Endometrium (tissue), 2 donors: ENCODE measurements around the gene DMD.

Experiments
- FAIRE-seq: peaks from 2 replicates; lab custom pipeline; 2012; peaks lifted over from hg19 to GRCh38; lab: Jason Lieb, UNC
- donor health status: control.
- donor health status: control.

The DMD gene

GRCh38 chrX:31279359-31279758, 1932.0 kb downstream of the DMD start:
- no peak for FAIRE-seq

DNA sequence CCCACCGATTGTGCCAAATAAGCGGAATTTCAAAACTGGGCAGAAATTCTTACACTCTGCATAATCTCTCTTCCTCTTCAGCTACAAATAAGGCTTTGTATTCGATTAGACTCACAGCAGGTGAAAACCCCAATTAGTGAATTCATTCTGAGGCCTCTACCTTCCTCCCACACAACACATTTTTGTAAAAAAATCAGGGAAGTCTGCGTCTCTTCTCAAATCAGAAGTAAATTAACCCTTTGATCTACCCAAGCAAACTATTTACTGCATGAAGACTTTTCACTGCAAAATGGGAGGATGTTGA, 1938.9 kb downstream of the DMD start:
- FAIRE-seq: no peak

DNA sequence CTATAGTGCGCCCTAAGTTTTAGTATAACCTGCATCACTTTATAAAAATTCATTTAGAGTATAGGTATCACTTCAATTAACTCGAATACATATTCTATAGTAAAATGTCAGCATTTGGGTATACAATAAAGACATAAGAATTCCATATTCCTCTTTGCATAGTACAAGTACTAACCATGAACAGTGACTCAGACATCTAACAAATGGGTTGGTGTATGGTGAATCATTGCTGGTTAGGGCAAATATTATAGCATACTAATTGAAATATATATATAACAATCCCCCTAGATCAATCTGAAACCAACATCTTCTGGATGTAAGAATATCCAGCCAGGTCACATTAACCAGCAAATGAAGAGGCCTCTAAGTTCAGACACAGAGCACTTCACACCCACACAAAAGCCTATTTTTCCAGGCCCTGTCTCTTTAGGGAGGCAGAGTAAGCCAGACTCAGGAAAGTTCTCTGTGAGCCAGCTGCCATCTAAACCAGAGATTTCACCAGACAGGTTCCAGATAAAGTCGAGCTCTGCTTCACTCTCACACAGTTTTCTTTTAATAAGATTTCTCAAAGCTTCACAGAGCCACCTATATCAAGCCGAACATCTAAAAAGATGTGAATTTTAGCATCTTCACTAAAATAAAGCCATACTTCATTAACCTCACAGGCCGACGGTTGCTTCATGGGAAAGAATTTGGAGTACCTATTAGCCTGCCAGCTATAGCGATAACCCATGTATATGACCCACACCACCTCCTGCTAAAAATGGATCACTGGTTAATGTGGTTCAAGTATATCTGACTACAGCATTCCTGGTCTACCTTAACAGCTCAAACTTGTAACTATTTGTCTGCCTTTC, 1939.5 kb downstream of the DMD start:
- no peak for FAIRE-seq

- FAIRE-seq: no peak
These were observed 1941.4 kb downstream of the DMD start for GRCh38 chrX:31269914-31270313.

GRCh38 chrX:31268359-31268758, 1943.0 kb downstream of the DMD start:
- no peak for FAIRE-seq

DNA sequence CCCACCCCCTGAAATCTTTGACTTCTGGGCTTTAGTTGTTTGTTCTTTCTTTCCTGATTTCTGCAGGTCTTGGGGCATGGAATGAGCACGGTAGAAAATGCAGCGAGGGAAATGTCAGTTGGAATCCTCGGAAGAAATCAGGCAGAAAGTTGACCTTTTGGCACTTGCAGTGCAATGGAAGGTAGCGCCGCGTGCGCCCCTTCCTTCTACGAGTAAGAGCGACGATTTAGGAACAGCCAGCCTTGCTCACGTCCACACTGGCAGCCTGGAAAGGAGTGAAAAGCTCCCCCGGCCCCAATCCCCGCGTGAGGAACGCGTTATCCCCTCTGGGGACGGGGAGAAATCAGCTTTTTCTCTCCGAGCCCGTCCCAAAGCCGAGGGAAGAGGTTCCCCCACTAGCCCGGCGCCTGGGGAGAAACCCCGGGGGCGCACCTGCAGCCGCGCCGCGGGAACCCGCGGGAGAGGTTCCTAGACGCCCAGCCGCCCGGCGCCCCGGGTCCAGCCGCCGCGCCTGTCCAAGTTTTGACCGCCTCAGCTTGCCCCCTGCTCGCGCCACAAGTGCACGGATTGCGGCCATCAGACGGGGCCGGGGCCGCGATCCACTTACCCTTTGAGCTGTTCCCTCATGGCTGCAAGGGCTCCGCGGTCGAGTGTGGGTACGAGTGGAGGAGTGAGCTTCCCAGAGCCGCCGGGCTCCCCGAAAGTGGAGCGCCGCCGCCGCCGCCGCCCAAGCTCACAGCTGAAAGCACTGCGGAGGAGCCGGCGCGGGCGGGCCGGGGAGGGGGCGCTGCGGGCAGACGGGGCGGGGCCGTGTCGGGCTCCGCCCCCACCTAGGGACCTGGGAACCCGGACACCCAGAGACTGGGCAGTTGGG, 1944.9 kb downstream of the DMD start:
- no peak for FAIRE-seq

GRCh38 chrX:31265383-31265782, 1946.0 kb downstream of the DMD start:
- no peak for FAIRE-seq

DNA sequence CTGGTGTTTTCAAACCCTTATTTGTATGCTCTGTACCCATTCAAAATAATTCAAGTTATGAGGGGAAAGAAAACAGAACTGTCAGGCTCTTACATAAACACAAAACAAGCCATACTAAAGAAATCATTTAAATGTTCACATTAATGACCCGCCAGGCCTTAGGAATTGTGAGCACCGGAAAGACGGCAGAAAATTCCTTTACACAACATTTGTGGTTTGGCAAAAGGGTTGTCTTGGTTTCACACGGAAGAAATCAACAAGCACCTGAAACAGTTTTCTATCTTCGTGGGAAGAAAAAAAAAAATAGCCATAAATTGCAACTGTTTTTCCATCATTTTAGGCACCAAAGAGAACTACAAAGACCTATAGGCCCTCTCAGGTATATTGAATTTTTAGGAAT, 1951.0 kb downstream of the DMD start:
- FAIRE-seq: no peak

DNA sequence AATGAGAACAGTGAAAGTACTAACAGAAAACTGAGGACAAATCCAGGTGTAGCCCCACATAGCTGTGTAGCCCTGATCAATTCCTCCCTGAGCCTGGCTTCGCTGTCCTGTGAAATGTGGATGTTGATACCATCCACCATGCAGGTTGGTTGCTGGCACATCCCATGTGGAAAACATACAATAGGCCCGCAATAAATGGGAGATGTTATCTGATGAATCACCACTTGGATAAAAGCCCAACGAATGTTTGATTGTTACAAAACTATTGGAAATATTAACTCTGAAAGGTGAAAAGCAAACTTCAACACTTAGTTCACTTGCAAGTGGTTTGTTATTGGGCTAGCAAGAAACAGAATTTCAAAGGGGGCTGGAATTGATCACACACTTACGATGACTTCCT, 1953.2 kb downstream of the DMD start:
- no peak for FAIRE-seq

DNA sequence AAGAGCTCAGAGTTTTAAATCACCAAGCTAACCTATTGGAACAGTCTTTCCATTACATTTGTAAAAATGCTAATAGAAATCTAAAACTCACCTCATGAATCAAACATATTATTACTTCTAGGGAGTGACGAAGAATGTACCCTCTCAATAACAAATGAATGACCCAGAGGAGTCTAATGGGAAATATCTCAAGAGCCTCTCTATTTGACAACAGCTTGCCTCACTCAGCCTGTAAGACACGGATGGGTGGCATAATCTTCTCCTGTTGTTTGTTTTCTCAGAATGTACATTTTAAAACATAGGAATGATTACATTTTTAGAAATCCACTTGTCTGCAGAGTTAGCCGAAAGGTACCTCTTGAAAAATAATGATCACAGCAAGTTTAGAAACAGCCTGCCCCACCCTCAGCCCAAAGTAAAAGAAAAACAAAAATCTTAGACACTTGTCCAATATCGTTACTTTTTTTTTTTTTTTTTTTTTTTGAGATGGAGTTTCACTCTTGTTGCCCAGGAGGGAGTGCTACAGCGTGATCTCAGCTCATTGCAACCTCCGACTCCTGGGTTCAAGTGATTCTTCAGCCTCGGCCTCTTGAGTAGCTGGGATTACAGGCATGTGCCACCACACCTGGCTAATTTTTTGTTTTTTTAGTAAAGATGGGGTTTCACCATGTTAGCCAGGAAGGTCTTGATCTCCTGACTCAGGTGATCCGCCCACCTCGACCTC, 1955.9 kb downstream of the DMD start:
- no peak for FAIRE-seq

GRCh38 chrX:31252133-31252532, 1959.2 kb downstream of the DMD start:
- no peak for FAIRE-seq

DNA sequence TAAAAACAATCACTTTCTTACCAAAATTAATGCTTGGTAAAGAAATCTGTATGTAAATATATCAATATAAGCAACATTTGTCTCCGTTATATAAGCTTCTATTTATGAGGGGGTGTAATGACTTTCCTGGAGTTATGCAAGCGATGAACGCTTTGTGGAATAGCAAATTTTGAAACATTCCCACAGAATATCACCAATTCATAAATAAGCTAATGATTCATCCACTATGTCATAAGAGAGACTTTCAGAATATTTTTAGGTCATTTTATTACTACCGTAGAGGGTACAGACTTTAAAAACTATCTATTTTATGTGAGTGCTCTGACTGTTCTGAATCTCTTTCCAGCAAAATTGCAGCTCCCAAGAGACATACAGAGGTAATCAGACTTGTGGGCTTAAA, 1960.0 kb downstream of the DMD start:
- no peak for FAIRE-seq

- FAIRE-seq: no peak
These were observed 1965.6 kb downstream of the DMD start for GRCh38 chrX:31245714-31246113.

DNA sequence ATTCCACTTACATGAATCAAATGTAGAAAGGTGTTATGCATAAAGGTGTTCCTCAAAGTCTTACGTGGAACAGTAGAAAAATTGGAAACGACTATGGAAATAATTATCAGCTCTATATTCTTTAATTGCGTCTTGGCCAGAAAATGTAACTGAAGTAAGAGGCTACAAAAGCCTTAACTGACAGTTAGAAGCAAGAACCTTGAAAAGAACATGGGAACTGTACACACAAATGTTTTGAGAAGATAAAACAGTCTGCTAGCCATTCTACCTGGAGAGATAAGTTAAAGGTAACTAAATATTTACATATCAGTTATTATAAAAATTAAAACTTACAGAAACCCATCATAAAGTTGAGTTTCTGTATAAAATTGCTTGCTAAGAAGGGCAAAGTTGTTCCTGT, 1967.5 kb downstream of the DMD start:
- FAIRE-seq: no peak

- no peak for FAIRE-seq
These were observed 1970.4 kb downstream of the DMD start for GRCh38 chrX:31240982-31241381.

DNA sequence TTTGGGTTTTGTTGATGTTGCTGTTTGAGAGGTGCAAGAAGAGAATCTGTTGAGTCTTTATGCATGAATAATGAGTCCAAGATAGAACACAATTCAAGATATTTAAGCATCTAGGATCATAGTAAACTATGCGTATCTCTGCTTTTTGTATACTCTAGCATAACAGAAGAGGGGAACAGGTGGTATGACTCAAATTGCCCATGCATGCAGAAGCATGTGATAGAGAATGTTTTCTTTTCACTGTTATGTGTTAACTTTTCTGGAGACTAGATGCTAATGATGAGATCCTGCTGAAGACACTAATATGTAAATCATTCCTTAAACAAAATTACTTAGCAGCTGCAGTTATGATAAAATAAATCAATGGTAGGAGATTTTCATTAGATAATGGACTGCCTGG, 1974.2 kb downstream of the DMD start:
- no peak for FAIRE-seq

GRCh38 chrX:31236231-31236630, 1975.1 kb downstream of the DMD start:
- no peak for FAIRE-seq

DNA sequence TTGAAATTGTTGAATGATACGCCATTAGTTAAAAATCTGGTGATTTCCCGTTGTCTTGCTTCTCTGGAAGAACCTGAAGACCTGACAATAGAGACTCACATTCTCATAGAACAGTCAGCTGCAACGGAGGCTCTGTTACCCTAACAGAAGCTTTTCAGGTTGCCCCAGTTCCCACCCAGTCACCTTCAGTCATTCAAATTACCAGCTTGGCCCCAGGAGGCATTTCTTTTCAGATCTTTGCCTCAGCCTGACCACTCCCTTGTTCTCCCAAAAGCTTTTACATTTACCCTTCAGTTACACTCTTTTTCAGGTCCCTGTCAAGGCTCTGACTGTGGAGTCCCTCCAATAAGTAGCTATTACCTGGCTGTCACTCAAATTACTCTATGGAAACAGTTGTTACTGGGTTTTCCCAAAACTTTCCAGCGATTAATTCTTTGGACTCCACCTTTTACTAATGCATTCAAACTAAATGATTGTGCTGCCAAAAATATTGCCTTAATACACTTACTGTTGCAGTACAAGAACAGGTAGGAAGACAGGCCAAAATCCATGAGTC, 1977.3 kb downstream of the DMD start:
- FAIRE-seq: no peak

- no peak for FAIRE-seq
These were observed 1978.8 kb downstream of the DMD start for GRCh38 chrX:31232506-31232905.

DNA sequence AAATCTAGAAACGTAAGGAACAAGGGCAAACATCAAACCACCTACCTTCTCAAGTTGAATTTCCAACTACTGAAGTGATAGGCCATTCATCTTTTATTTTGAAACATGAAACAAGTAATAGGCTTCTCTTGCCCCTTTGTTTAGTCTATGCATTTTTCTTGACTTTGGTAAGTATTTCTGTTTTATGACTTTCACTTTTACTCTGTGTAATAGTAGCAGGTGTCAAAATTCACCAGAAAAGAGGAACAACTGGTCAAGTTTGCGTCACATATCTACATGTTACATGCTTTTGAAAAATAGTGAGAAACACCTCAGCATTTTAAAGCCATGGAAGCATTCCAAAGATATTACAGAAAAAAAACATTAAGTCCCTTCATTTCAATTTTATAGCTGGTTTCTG, 1982.4 kb downstream of the DMD start:
- FAIRE-seq: no peak

DNA sequence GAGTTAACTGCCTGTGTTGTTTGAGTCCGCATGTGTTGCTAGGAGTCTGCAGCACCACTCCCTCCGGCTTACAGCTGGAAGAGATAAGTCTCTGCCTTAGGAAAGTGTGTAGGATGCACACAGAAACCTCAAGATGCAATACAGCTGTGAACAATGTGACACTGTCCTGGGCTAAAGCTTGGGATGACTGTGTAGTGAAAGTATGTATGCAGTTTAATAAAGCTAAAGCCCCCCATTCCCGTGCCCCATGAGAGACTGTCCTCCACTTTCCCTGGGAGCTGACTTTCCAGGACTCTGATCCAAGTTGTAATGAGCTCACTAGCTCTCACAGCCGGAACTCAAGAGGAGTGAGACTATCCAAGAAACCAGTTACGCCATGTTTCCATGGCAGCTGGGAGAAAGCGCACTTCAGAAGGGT, 1982.9 kb downstream of the DMD start:
- no peak for FAIRE-seq

DNA sequence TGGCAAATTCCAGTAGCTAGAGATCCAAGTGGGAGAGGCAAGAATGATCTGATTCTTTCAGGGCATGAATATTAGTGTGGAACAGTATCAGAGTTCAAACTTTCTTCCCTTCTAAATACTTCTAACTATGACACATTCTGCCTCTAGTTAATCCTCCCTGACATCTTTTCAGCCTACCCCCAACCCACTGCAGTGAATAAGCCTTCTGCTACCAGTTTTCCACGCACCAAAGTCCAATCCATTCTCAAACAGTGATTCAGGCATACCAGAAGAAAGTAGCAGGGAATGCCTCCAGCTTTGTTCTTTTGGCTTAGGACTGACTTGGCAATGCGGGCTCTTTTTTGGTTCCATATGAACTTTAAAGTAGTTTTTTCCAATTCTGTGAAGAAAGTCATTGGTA, 1984.1 kb downstream of the DMD start:
- FAIRE-seq: no peak

DNA sequence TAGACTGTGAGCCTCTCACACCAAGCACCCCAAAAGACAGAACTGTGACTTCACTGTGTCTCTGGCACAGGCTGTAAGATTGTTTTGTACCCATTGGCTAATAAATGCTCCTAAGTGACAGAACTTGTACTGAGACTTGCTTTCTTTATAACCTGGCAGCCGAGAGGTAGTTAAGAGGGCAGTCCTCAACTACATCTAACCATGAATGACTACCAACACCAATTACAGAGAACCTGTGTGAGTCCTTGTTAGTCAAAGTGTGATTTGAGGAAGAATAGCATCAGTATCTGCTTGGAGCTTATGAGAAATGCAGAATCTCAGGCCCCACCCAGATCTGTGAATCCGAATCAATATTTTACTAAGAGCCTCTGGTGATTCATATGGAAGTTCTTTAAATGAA, 1985.5 kb downstream of the DMD start:
- no peak for FAIRE-seq
